A549 treated with CpdA at 1 μM for 4 hours (cell line): ENCODE measurements around the gene RALA. TPM values are rescaled to one million over a fixed set of nuclear protein-coding genes. Genes with fewer than 3 reads are reported as not detected.

Experiments used
- total RNA-seq: library from RNA; stranded (reverse); fragments of 200-300 nt; extraction: Qiagen RNA extraction; gene quantifications from 5 replicates; pipeline ENCODE4 v1.2.3, GENCODE V29; 2022; ENCODE audit warnings: low read depth

RALA gene, protein sequence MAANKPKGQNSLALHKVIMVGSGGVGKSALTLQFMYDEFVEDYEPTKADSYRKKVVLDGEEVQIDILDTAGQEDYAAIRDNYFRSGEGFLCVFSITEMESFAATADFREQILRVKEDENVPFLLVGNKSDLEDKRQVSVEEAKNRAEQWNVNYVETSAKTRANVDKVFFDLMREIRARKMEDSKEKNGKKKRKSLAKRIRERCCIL
- 29.6 to 41.6 TPM (median 32.6 TPM) in 5 replicates for total RNA-seq

DNA sequence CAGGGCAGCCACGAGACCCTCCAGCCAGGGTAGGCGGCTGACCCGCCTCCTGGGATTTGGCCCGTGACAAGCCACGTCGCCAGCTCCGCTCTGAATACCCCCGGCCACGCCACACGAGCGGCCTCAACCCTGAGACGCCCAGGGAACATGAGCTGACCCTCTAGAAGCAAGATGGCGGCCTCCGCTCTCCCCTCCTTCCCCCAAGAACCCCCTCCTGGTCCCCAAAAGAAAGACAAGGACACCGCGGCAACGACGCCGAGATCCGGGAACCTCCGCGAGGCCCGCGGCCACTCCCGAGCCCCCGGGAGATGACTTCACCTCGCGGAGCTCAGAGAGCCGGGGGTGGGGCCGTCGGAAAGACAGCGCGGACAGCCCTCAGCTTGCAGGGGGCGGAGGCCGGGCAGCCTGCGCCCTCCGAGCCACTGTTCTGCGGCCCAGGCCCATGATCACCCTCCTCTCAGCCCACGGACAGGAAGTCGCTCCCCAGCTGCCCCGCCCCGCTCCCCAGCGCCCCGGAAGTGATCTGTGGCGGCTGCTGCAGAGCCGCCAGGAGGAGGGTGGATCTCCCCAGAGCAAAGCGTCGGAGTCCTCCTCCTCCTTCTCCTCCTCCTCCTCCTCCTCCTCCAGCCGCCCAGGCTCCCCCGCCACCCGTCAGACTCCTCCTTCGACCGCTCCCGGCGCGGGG is at the start of gene RALA:
Gene RALA (plus strand): TSS at position 526 of the 685 bp plus-strand sequence. CDS start 63,096 bp downstream, outside the sequence.

Other genes with a start within 250 kb of the RALA start
- 18.4 to 30.6 TPM (median 20.4 TPM) in 5 replicates for gene YAE1, start 57.2 kb upstream of the RALA start, total RNA-seq